Activated effector memory CD4-positive, alpha-beta T cell treated with Interleukin-2 at 50 U/mL for 16 hours (primary cell): ENCODE data around the gene LHPP.
A peak's percentile ranks its signal among the peaks of the same experiment; 100 is the strongest.

ENCODE experiments used
- DNase-seq: peaks from one replicate; pipeline ENCODE4 v3.0.0-alpha.2; 2020

The LHPP gene

GRCh38 chr10:124522933-124523871 lies 61.6 kb downstream of the LHPP start:
- DNase-seq, result no peak

GRCh38 chr10:124523901-124524300 lies 62.3 kb downstream of the LHPP start:
- DNase-seq, result no peak

DNA sequence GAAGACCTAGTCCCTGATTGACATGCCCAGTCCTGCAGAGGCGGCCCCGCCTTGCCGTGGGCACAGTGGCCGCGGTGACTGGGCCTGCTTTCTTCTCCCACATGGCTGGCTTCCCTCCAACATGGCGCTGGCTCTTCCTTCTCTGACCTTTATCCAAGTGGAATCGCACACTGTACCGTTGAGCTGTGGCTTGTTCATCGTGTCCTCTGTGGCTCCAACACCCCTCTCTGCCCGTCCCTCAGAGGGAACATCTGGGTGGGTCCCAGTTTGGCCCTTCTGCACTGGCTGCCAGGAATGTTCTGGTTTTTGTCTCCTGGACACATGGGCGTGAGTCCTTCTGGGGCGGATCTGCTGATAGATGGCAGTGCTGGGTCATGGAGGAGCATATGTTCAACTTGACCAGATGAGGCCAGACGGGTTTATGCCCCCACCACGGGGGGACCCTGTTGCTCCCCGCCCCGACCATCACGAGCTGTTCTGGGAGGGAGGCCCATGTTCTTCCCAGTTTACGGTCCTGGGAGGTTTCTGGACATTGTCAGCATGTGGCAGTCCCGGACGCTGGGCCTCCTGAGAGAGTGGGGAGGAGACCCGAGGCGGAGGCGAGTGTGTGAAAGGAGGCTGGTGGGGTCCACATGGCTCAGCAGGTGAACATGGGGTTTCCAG lies 63.5 kb downstream of the LHPP start:
- no peak for DNase-seq

DNA sequence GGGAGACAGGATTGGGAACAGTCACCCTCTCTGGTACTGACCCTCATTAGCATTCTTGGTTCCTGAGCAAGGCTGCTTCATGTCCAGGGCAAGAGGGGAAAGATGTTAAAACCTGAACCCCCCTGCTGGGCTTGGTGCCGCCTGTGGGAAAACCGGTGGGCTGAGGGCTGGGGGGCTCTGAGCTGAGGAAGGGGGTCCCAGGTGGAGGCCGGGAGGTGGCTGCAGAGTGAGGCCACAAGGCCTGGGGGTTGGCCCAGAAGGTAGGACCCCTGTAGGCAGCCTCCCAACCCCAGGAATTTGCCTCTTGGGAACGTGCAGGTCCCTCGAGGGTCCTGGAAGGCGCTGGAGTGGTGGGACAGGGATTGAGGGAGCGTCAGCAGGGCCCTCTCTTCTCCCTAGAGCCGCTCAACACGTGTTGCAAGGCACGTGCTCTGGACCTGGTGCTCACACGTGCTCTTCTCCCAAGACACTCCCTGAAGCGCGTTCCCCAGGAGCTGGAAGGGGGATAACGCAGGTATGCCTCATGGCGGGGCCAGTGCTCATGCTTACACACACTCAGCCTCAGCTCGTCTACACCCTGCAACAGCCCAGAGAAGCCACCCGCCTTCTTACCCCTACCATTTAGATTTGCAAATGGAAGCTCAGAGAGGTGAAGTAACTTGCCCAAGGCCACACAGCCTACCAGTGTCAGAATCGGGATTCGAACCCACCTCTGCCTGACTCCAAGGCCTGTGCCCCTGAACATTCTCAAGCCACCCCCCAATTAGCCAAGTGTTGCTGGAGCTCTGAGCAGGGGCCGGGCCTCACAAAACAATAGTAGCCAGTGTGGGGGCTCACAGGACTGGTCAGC lies 64.4 kb downstream of the LHPP start:
- DNase-seq, result no peak

- DNase-seq, result no peak
Observed at GRCh38 chr10:124526621-124527267, 65.1 kb downstream of the LHPP start.

DNA sequence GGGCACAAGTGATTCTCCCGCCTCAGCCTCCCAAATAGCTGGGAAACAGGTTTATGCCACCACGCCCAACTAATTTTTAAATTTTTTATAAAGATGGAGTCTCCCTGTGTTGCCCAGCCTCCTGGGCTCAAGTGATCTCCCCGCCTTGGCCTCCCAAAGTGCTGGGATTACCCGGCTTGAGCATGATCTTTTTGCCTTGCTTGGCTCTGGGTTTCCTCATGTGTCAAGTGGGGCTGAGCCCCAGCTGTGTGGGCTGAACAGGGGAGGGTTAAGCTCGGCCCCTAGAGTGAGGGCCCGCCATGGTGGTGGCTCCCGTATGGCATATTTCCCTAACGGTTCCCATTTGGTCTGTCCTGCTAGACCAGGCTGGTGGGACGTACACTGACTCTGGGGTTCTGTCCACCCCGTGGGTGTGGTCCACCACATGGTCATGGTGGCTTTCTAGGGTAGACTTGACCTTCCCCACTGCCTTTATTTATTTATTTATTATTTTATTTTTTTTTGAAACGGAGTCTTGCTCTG lies 66.3 kb downstream of the LHPP start:
- no peak for DNase-seq

GRCh38 chr10:124529661-124530214 lies 68.1 kb downstream of the LHPP start:
- no peak for DNase-seq

DNA sequence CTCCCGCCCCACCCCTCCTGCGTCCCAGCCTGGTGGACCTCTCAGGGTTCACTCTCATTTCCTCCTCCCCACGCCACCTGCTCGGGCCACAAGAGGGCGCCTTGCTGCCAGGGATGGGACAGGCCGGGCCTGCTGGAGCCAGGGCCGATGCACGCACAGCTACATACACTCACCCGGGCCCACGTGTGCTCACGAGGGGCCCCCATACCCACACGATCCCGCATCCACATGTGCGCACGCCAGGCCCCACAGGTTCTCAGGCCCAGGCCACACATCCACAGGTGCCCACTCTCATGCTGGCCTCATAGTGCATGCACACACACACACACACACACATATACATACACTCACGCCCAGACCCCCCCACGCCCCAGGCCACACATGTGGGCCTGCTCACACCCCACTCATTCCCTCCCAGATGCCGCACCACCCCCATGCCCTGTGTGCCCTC lies 68.6 kb downstream of the LHPP start:
- peak; percentile 76 for DNase-seq

- DNase-seq, result no peak
Observed at GRCh38 chr10:124530816-124531215, 69.2 kb downstream of the LHPP start.

GRCh38 chr10:124532106-124532641 lies 70.6 kb downstream of the LHPP start:
- no peak for DNase-seq

DNA sequence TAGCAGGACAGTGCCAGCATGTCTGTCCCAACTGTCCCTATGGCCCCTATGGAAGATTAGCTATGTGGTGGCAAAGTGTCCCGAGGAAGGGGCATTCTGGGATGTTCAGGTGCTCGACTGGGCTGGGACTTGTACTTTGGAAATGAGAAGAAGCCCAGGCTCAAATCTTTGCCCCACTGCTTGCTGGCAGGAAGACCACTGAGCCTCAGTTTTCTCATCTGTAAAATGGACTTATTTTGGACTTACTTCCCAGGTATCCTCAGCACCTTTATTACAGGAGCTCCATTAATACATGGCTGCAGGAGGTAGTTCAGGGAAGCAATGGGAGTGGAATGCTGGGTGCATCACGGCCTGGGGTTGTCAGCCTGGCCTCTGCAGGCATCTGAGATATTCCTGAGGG lies 71.2 kb downstream of the LHPP start:
- DNase-seq, result no peak

DNA sequence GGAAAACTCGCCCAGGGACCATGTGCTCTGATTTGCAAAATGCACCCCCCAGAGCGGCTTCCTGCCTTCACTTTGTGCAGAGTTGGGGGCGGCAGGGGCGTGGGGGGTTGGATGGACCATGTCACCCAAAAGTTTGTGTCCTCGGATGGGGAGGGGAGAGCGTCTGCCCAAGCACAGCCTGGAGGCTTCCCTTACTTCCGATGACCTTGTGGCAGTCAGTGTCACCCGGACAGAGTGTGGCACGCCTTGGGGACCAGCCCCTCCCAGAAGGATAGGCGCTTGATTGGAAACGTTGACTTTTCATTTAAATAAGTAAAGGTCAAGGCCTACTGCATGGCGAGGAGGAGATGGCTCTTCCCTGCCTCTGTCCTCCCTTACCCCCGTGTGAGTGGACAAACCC lies 71.6 kb downstream of the LHPP start:
- DNase-seq, result no peak

GRCh38 chr10:124534231-124534798 lies 72.7 kb downstream of the LHPP start:
- DNase-seq, result no peak

- no peak for DNase-seq
Observed at GRCh38 chr10:124534826-124535601, 73.4 kb downstream of the LHPP start.

DNA sequence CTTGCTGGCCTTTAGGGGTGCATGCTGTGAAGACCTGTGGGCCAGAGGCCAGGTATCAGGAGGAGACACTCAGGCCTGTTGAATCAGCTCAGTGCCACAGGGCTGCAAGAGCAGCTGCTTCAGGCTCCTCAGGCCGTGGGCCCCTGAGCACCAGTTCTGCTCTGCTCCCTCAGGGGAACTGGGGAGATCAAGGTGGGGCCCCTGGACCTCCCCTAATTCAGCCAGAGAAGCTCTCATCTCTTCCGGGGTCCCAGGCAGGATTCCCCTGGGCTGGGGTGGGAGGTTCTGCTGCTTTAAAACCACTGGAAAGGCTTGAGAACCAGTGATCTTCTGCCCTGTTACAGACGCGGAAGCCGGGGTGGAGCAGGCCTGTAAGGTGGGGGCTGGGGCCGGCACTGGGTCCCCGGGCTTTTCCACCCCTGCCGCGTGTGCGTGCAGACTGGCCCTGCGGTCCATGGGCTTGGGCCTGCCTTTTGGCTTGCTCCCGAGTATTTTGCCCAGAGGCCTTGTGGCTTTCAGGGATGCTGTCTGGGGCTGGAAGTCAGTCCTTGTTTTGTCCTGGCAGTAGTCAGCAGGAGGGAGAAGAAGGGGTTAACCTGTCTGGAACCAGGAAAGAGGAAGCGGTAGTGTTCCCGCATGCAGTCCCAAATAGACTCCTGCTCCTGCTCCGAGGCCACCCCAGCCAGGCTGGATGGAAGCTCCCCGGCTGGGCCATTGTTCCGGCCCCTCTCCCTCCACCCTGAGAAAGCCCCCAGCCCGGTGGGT lies 74.3 kb downstream of the LHPP start:
- no peak for DNase-seq

DNA sequence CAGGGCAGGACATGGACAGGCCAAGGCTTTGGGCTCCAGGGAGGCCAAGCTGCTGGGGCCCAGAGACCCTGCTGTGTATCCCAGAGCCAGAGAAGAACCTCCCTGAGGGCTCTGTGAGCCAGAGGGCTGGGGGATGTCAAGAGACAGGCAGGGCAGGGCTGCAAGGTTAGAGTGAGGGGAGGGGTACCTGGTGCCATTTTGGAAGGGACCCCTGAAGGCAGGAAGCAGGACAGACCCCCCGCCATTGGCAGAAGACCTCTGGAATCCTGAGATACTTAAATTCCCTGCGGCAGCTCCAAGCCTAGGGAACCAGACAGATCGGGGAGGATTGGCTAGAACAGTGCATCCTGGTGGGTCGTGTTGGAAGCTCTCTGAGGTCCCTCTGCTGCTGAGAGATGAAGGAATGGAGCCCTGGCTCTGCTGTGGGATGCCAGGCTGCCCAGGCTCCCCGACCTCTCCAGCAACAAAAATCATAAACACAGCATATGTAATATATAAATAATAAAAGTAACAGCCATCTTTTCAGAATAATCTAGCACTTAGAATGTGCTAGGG lies 75.0 kb downstream of the LHPP start:
- no peak for DNase-seq

DNA sequence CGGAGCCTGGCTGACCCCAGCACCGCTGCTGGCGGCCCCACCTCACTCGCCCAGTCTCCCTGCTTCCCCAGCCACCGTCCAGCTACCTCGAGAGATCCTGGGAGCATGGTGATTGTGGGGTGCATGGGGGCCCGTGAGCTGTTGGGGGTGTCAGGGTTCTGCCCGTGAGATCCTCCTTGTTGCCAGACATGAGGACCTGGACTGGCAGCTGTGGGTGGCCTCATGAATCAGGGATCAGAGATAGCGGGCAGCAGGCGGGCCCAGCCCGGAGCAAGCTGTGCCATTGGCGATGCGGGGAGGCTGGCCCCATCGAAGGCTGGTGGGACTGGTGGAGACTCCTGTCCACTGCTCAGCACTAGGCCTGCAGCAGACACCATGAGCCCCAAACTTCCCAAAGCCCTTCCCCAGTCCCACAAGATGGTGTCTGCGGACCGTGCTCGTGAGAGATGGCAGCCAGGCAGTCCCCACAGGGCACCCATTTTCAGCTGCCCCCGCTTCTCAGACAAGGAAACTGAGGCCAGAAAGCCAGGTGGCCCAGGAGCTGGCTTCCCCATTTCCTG lies 75.6 kb downstream of the LHPP start:
- no peak for DNase-seq

DNA sequence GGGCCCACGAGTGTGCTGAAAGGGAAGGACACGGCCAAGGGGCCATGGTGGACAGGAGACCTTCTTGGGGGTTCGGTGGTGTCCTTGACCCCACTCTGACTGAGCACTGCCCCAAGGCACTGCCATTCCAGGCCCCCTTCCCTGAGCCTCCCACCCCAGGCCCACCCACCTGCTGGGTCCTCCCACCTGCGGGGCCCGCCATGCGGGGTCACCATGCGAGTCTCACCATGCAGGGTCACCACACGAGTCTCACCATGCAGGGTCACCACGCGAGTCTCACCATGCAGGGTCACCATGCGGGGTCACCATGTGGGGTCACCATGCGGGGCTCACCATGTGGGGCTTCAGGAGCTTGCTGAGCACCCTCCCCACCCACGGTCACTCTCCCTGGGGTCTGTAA lies 76.3 kb downstream of the LHPP start:
- DNase-seq, result no peak

DNA sequence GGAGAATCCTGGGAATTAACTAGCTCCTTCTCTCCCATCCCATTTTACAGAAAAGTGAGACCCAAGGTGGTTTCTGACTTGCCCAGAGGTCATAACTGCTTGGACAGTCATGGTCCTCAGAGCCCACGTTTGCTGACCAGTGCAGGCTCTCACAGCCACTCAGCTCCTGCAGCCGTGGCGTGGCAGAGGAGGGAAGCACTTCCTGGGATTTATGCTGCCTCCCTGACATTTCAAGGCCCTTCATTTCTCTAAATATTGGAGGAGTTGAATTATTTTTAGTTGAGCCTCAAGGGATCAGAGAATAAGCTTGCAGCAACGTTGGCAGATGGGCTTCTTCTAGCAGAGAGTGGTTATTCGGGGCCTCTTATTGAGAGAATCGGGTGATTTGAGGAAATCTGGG lies 77.1 kb downstream of the LHPP start:
- no peak for DNase-seq
